Measurements from ENCODE around the gene WDR73. TPM values are rescaled to one million over a fixed set of nuclear protein-coding genes. Genes with fewer than 3 reads are reported as not detected.

The WDR73 gene
- total RNA-seq, 1 donor from 2014 or later, result 23.8 TPM

DNA sequence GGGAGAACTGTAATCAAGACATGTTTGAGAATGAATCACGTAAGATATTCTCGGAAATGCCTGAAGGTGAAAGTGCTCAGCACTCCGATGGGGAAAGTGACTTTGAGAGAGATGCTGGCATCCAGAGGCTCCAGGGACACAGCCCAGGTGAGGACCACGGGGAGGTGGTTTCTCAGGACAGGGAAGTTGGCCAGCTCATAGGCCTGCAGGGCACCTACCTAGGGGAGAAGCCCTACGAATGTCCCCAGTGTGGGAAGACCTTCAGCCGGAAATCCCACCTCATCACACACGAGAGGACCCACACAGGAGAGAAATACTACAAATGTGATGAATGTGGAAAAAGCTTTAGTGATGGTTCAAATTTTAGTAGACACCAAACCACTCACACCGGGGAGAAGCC, 33.5 kb downstream of the WDR73 start:
- DNase-seq (ENCODE audit: low read depth, low spot score), result no peak

DNA sequence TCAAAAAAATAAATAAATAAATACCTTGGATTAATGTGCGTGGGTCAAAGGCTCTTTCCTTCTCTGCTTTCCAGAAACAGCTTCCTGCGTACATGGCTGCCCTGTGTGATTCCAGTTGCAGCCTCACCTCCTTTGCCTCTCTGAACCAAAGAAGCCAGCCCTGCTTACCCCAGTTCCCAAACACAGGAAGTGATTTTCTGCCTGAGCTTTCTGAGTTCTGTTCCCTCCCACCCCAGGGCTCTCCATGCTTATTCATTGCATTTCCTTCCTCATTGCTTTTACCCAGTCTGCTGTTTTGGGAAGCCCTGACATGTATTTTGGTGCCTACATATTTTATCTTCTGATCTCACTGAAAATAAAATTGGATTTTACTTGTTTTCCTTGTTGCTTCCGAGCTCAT, 37.8 kb downstream of the WDR73 start:
- no peak for DNase-seq (ENCODE audit: low read depth, low spot score)

DNA sequence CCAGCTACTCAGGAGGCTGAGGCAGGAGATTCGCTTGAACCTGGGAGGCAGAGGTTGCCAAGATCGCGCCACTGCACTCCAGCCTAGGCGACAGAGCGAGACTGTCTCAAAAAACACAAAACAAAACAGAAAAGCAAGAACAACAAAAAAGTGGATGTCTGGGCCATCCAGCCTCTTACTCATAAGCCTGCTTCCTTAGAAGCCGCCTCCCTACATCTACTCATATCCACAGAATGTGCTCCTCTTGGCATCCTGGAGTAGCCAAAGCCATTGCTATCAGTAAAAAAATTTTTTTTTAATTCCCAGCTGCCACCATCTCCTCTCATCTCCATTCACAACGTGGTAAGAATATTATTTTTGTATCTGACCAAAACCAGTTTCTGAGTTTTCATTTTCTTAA, 42.5 kb downstream of the WDR73 start:
- DNase-seq (ENCODE audit: low read depth, low spot score), result no peak

DNA sequence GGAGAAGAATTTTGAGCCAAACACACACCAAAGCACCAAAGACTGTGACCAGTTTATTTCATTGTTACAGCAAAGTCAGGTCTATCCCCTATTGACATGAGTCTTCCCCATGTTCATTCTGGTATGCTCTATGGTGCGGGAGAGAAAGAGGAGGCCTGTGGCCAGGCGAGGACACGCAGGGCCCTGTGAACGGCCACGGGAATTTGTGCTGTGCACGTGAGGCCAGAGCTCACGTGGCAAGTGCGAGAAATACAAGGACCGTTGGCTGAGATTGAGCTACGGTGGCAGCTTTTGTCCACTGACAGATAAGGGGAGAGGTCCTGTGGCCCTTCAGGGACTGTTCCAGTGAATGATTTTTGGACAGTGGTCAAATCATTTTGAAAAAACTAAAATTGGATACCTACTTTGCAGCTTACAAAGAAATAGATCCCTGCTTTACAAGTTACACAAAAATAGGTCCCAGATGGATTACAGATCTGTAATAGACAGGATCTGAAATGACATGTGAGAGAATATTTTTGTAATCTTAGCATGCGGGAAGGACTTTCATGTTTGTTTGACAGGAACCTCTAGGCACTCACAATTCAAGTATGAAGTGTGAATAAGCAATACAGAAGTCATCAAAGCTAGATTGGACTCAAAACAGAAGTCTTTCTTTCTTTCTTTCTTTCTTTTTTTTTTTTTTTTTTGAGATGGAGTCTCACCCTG, 44.1 kb downstream of the WDR73 start:
- DNase-seq (ENCODE audit: low read depth, low spot score), result no peak

- DNase-seq (ENCODE audit: low read depth, low spot score), result no peak
Observed at GRCh38 chr15:84608707-84609284, 45.3 kb downstream of the WDR73 start.

GRCh38 chr15:84606653-84607120, 47.4 kb downstream of the WDR73 start:
- no peak for DNase-seq (ENCODE audit: low read depth, low spot score)

DNA sequence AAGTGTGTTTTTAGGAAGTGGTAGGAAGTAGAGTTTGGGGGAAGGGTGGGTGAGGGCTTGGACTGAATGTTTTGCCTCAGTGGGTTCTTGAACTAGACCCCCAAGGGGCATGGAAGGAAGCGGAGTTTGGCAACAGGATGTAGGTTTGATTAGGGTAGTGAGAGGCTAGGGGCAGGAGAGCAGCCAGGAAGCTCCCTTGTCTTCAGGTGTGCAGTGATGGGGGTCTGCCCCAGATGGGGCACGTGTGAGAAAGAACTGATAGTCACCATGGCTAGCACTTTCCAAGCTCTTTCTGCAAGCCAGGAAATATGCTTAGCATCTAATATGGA, 48.6 kb downstream of the WDR73 start:
- DNase-seq (ENCODE audit: low read depth, low spot score), result no peak

GRCh38 chr15:84604826-84605553, 49.1 kb downstream of the WDR73 start:
- no peak for DNase-seq (ENCODE audit: low read depth, low spot score)

DNA sequence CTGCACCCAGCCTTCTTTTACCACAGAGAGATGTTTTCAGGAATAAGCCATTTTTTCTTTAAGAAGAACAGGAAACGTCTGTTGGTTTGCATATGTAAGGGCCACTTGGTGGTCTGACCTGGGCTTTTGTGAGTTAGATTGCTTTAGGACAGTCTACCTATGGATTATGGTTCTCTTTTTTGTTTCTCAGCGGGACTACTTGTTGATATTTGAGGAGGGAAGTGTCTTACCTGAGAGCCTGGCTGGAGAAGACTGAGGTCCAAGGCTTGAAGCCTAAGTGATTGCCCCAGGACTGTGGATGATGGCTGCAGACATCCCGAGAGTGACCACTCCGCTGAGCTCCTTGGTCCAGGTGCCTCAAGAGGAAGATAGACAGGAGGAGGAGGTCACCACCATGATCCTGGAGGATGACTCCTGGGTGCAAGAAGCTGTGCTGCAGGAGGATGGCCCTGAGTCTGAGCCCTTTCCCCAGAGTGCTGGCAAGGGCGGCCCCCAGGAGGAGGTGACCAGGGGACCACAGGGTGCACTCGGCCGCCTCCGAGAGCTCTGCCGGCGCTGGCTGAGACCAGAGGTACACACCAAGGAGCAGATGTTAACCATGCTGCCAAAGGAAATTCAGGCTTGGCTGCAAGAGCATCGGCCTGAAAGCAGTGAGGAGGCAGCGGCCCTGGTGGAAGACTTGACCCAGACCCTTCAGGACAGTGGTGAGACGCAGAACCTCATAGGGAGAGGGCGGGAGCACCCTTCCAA, 50.3 kb downstream of the WDR73 start:
- DNase-seq (ENCODE audit: low read depth, low spot score), result no peak

DNA sequence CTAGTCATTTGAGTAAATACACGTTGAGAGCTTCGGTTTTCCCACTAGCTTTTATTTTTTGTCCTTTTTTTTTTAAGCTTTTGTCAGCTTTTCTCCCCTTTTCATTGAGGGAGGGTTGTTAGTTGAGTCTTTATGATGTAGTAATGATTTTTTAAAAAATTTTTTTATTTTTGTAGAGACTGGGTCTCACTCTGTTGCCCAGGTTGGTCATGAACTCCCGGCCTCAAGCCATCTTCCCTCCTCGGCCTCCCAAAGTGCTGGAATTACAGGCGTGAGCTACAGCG, 52.6 kb downstream of the WDR73 start:
- no peak for DNase-seq (ENCODE audit: low read depth, low spot score)

DNA sequence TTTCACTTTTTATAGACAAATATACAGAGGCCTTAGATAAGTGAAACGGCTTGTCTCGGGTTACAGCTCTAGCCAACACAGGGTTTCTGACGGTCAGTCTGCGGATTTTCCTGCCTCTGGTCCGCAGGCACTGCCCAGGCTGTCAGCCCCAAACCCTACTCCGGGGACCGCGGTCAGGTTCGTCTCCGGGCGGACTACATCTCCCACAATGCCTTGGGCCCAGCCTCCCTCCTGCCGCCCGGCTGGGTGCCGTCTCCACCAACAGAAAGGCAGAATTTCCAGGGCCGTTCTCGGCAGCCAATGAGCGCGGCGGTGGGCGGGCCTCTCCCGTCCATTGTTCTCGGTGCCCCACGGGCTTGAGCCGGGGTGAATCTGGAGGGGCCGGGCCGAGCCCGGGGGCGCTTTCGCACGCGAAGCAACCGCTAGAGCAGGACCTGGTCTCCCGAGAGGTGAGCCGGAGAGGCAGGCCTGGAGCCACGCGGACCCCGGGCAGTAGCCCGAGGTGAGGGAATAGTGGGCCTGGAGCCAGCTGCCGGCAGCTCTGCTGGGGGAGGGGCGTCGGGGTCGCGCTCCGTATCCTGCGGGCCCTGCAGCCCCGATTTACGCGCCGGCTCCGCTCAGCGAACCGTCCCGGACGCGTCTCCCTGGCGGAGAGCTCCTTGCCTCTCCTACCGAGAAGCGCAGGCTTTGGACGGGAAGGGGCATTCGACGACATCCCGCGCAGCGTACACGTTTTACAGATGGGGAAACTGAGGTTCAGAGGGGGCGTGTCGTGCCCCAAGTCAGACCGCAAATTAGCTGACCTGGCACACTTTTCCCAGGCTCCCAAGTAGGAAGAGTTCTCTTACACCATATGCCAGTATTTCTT, 53.2 kb downstream of the WDR73 start, which contains the start of gene ZSCAN2:
Gene ZSCAN2, plus strand, starts transcription at position 323 of the 868 bp plus-strand sequence. CDS start 2,919 bp downstream, outside the sequence.
- peak; percentile 76 for DNase-seq (ENCODE audit: low read depth, low spot score)

- peak; percentile 56 for DNase-seq (ENCODE audit: low read depth, low spot score)
Observed at GRCh38 chr15:84600331-84600686, 53.8 kb downstream of the WDR73 start.

DNA sequence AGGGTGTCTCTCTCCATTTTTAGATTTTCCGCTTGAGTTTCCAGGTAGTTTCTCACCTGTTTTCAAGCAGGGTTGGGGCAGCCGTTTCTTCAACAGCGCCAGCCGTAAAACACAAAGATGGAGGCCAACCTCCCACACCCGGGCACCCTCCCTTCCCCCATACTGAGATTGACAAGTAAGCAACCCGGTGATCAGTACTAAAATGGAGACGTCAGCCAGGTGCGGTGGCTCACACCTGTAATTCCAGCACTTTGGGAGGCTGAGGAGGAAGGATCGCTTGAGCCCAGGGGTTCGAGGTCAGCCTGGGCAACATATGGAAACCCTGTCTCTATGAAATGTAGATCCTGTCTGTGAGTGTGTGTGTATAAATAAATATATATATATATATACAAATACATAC, 54.2 kb downstream of the WDR73 start:
- no peak for DNase-seq (ENCODE audit: low read depth, low spot score)

DNA sequence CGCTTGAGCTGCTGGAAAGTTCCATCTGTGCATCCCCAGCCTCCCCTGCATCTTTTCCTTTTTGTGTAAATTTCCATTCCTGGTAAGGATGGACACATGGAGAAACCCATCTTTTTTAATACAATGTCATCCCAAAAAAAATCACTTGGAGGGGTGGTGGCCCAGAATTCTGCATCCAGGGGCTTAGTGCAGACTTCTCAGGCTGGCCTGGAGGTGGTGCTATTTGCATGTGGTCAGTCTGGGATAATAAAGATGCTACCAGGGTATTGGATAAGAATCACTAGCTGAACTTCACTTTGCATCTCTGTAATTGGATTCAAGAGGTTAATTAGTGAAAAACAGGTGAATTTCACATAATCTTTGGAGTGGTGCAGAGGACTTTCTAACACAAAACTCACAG, 55.1 kb downstream of the WDR73 start:
- no peak for DNase-seq (ENCODE audit: low read depth, low spot score)

DNA sequence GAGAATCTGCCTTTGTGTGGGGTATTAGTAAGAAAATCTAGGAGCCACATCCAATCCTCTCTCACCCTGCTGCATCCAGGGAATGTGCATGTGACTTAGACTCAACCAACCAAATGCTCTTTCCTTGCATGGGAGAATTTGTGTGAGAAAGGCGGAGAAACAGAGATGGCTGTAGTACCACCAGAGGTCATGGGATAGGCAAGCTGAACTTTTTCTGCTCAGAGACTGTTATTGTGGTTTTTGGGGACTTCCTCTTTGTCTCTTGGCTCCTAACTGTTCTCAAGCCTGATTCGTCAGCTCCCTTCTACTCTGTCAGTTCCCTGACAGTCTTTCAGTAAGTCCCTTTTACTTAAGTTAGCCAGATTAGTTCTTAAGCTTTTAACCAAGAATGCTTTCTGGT, 55.8 kb downstream of the WDR73 start:
- DNase-seq (ENCODE audit: low read depth, low spot score), result no peak

GRCh38 chr15:84597296-84597695, 56.8 kb downstream of the WDR73 start:
- DNase-seq (ENCODE audit: low read depth, low spot score), result no peak

DNA sequence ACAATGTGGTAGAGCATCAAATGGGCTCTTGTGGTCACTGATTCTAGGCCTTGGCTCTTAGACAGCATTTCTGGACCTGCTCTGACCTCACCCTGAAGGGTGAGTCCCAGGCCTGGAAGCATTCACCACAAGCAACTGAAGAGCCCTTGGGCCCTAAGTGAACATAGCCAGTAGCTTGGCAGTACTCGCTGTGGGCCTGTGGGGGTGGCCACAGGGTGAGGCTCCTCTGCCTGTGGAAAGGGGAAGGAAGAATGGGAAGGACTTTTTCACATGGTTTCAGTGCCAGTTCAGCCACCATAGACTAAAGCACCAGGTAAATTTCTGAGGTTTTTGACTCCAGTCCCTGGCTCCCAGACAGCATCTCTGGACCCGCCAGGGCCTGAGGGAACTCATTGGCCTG, 58.4 kb downstream of the WDR73 start:
- DNase-seq (ENCODE audit: low read depth, low spot score), result no peak

GRCh38 chr15:84594617-84595290, 59.3 kb downstream of the WDR73 start:
- no peak for DNase-seq (ENCODE audit: low read depth, low spot score)

DNA sequence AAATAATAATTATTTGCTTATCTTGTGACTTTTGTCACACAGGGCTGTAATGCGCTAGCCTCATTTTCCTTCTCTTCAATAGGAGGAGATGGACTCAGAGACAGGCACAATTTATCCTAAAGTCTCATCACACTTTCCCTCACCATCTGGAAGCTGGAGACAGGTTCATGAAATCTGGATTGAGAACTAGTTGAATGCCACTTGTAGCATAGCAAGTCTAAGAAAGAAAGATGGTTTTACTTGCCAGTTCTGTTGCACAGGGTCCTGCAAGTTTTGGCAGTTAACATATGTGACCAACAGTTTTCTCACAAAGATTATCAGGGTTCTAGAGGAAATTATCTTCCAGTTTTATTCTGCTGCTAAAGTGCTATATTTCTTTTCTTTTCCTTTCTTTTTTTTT, 62.3 kb downstream of the WDR73 start:
- no peak for DNase-seq (ENCODE audit: low read depth, low spot score)

GRCh38 chr15:84590406-84590805, 63.7 kb downstream of the WDR73 start:
- no peak for DNase-seq (ENCODE audit: low read depth, low spot score)

Data from pulmonary artery endothelial cell (primary cell).